ENCODE measurements around the gene SMC3. TPM values are rescaled to one million over a fixed set of nuclear protein-coding genes. Genes with fewer than 3 reads are reported as not detected.
A peak's percentile ranks its signal among the peaks of the same experiment; 100 is the strongest.

The SMC3 gene
- total RNA-seq, 1 donor from 2014 or later, result 20.9 TPM

- intact Hi-C loops (cut with micrococcal nuclease), result loop anchor here (2.0 kb wide), 1 partner anchor 236 kb away; no protein-coding TSS in a partner anchor
- H3K27ac ChIP-seq (replicated peaks), result peak overlapping the region; percentile 51
These were observed 20.9 kb upstream of the SMC3 start for GRCh38 chr10:110546499-110547110.

GRCh38 chr10:110547139-110547761 is 20.2 kb upstream of the SMC3 start:
- intact Hi-C loops (cut with micrococcal nuclease), result loop anchor here (2.0 kb wide), 1 partner anchor 236 kb away; no protein-coding TSS in a partner anchor
- Histone ChIP-seq H3K27me3 (ENCODE audit: low read depth) (no peaks in the 10 kb centered on the region), H3K27ac (replicated peaks) (no peak overlapping the region), H3K4me1 (peaks cover 12% of the 10 kb centered on the region), H3K36me3 (no peaks in the 10 kb centered on the region), H3K9me3 (replicated peaks) (no peaks in the 10 kb centered on the region), H3K4me3 (no peak overlapping the region)
- no peak for DNase-seq
- TF ChIP-seq CTCF (IDR thresholded peaks at IDR 0.05; ENCODE audit: borderline replicate concordance), result peak; percentile 87

More at GRCh38 chr10:110546499-110547110, 20.9 kb upstream of the SMC3 start:
- H3K9me3 ChIP-seq (replicated peaks), result no peaks in the 10 kb centered on the region
- H3K27me3 ChIP-seq (ENCODE audit: low read depth), result no peaks in the 10 kb centered on the region
- no peak for DNase-seq
- no peak for TF ChIP-seq CTCF (IDR thresholded peaks at IDR 0.05; ENCODE audit: borderline replicate concordance)
- no peak overlapping the region for H3K4me3 ChIP-seq
- H3K36me3 ChIP-seq, result no peaks in the 10 kb centered on the region
- peaks cover 12% of the 10 kb centered on the region for H3K4me1 ChIP-seq

GRCh38 chr10:110548002-110548401 is 19.5 kb upstream of the SMC3 start:
- Histone ChIP-seq H3K27ac (replicated peaks) (no peak overlapping the region), H3K4me1 (peaks cover 12% of the 10 kb centered on the region), H3K4me3 (no peak overlapping the region), H3K27me3 (ENCODE audit: low read depth) (no peaks in the 10 kb centered on the region), H3K9me3 (replicated peaks) (no peaks in the 10 kb centered on the region), H3K36me3 (no peaks in the 10 kb centered on the region)
- intact Hi-C loops (cut with micrococcal nuclease), result no loop called here
- no peak for TF ChIP-seq CTCF (IDR thresholded peaks at IDR 0.05; ENCODE audit: borderline replicate concordance)
- DNase-seq, result no peak

- H3K9me3 ChIP-seq (replicated peaks), result no peaks in the 10 kb centered on the region
- H3K4me3 ChIP-seq, result no peak overlapping the region
- no peaks in the 10 kb centered on the region for H3K27me3 ChIP-seq (ENCODE audit: low read depth)
- intact Hi-C loops (cut with micrococcal nuclease), result no loop called here
- no peak for DNase-seq
- H3K36me3 ChIP-seq, result no peaks in the 10 kb centered on the region
- TF ChIP-seq CTCF (IDR thresholded peaks at IDR 0.05; ENCODE audit: borderline replicate concordance), result no peak
- H3K27ac ChIP-seq (replicated peaks), result no peak overlapping the region
- peaks cover 12% of the 10 kb centered on the region for H3K4me1 ChIP-seq
These were observed 18.3 kb upstream of the SMC3 start for GRCh38 chr10:110549211-110549610.

GRCh38 chr10:110553905-110554304 is 13.6 kb upstream of the SMC3 start:
- Histone ChIP-seq H3K4me1 (no peaks in the 10 kb centered on the region), H3K27me3 (ENCODE audit: low read depth) (no peaks in the 10 kb centered on the region), H3K27ac (replicated peaks) (no peak overlapping the region), H3K36me3 (no peaks in the 10 kb centered on the region), H3K9me3 (replicated peaks) (no peaks in the 10 kb centered on the region), H3K4me3 (no peak overlapping the region)
- intact Hi-C loops (cut with micrococcal nuclease), result no loop called here
- no peak for DNase-seq
- no peak for TF ChIP-seq CTCF (IDR thresholded peaks at IDR 0.05; ENCODE audit: borderline replicate concordance)
